Loucy (cell line): ENCODE results near the gene TFDP1.

ENCODE experiments used
- CTCF ChIP-seq: fragments of 200-600 bp; sonication (generic); conservative IDR thresholded peaks from 2 replicates; pipeline ENCODE4 v1.5.1; 2014; ENCODE audit warnings: mild to moderate bottlenecking, antibody characterized with exemption, low read length
- EZH2phosphoT487 ChIP-seq: fragments of 200-600 bp; IDR thresholded peaks from 2 replicates; pipeline ENCODE4 v1.6.1; 2018; ENCODE audit warnings: antibody characterized with exemption, mild to moderate bottlenecking, moderate library complexity, borderline replicate concordance

DNA sequence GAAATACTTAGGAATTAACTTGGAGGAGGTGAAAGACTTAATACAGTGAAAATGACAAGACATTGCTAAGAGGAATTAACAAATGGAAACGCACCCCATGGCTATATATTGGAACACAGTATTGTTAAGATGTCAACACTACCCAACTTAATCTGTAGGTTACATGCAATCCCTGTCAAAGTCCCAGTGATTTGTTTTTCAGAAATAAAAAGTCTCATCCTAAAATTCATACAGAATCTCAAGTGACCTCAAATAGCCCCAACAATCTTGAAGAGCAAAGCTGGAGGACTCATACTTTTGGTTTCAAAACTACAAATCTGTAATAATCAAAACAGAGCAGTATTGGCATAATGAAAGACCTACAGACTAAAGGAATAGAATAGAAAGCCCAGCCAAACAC, 60.2 kb downstream of the TFDP1 start:
- TF ChIP-seq CTCF (no peak), EZH2phosphoT487 (no peak)
